HG02759 (cell line): Measurements from ENCODE around the gene MYMK.

Experiments
- ATAC-seq: cut with Tn5 transposase; IDR thresholded peaks from one replicate; pipeline ENCODE4 v1.9.1; 2021; ENCODE audit warnings: mild to moderate bottlenecking, moderate library complexity; ENCODE audit not compliant: unreplicated experiment

Gene MYMK

GRCh38 chr9:133536080-133536479 is 11.3 kb upstream of the MYMK start:
- ATAC-seq = no peak

- ATAC-seq = no peak
Observed at GRCh38 chr9:133535306-133535877, 10.6 kb upstream of the MYMK start.

GRCh38 chr9:133534346-133535291 is 9.9 kb upstream of the MYMK start, which contains the start of gene ADAMTSL2:
ADAMTSL2 (plus strand) TSS chr9:133534704; CDS start chr9:133536713, 2,009 bp downstream.
- no peak for ATAC-seq

- ATAC-seq = no peak
Observed at GRCh38 chr9:133533857-133534256, 9.1 kb upstream of the MYMK start.

- ATAC-seq = no peak
Observed at GRCh38 chr9:133532937-133533668, 8.3 kb upstream of the MYMK start.

- no peak for ATAC-seq
Observed at GRCh38 chr9:133531293-133531692, 6.5 kb upstream of the MYMK start.

- ATAC-seq = no peak
Observed at GRCh38 chr9:133529874-133530273, 5.1 kb upstream of the MYMK start.

GRCh38 chr9:133529457-133529856 is 4.7 kb upstream of the MYMK start:
- no peak for ATAC-seq

GRCh38 chr9:133528876-133529241 is 4.1 kb upstream of the MYMK start:
- ATAC-seq = no peak

GRCh38 chr9:133528001-133528875 is 3.5 kb upstream of the MYMK start:
- no peak for ATAC-seq

- no peak for ATAC-seq
Observed at GRCh38 chr9:133527444-133527920, 2.7 kb upstream of the MYMK start.

- no peak for ATAC-seq
Observed at GRCh38 chr9:133526721-133527321, 2.1 kb upstream of the MYMK start.

GRCh38 chr9:133525677-133526076 is 918 bp upstream of the MYMK start:
- no peak for ATAC-seq

GRCh38 chr9:133524146-133524545 is 613 bp downstream of the MYMK start:
- no peak for ATAC-seq

- ATAC-seq = no peak
Observed at GRCh38 chr9:133523106-133523505, 1.7 kb downstream of the MYMK start.

- ATAC-seq = no peak
Observed at GRCh38 chr9:133522073-133522910, 2.5 kb downstream of the MYMK start.

GRCh38 chr9:133521122-133522072 is 3.4 kb downstream of the MYMK start:
- no peak for ATAC-seq
